Choroid plexus epithelial cell (primary cell): ENCODE data around the gene SUPT5H.

Experiments
- DNase-seq: peaks from one replicate; pipeline ENCODE4 v3.0.0-alpha.2; 2010; ENCODE audit warnings: low read depth
- H3K4me3 ChIP-seq: 2 replicates; pipeline ENCODE4 v1.5.1; 2011; ENCODE audit warnings: low read depth, mild to moderate bottlenecking, control low read depth, low read length, moderate library complexity
- TF ChIP-seq, protein P1 (sequence below): conservative IDR thresholded peaks from 2 replicates; pipeline ENCODE4 v1.5.1; 2011; ENCODE audit warnings: low read depth, mild to moderate bottlenecking, control low read depth, inconsistent platforms, low read length, moderate library complexity

The SUPT5H gene

GRCh38 chr19:39516270-39516669, 70.9 kb downstream of the SUPT5H start:
- TF ChIP-seq, protein P1, sequence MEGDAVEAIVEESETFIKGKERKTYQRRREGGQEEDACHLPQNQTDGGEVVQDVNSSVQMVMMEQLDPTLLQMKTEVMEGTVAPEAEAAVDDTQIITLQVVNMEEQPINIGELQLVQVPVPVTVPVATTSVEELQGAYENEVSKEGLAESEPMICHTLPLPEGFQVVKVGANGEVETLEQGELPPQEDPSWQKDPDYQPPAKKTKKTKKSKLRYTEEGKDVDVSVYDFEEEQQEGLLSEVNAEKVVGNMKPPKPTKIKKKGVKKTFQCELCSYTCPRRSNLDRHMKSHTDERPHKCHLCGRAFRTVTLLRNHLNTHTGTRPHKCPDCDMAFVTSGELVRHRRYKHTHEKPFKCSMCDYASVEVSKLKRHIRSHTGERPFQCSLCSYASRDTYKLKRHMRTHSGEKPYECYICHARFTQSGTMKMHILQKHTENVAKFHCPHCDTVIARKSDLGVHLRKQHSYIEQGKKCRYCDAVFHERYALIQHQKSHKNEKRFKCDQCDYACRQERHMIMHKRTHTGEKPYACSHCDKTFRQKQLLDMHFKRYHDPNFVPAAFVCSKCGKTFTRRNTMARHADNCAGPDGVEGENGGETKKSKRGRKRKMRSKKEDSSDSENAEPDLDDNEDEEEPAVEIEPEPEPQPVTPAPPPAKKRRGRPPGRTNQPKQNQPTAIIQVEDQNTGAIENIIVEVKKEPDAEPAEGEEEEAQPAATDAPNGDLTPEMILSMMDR = no peak
- DNase-seq = no peak
- no peak overlapping the region for H3K4me3 ChIP-seq

DNA sequence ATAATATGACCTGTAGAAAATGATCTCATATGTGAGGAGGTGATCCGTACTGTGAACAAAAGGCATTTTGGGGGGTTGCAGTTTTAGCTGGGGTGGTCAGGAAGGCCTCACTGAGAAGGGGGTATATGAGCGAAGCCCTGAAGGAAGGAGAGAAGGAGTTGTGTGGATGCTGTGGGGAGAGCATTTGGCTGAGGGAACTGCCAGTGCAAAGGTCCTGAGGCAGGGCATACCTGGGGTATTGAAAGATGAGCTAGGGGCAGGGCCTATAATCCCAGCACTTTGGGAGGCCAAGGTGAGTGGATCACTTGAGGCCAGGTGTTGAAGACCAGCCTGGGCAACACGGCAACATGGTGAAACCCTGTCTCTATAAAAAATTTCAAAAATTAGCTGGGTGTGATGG, 72.0 kb downstream of the SUPT5H start:
- TF ChIP-seq, protein P1 = no peak
- no peak for DNase-seq
- no peak overlapping the region for H3K4me3 ChIP-seq

GRCh38 chr19:39518458-39518857, 73.1 kb downstream of the SUPT5H start:
- DNase-seq = no peak
- TF ChIP-seq, protein P1 = no peak
- no peak overlapping the region for H3K4me3 ChIP-seq

DNA sequence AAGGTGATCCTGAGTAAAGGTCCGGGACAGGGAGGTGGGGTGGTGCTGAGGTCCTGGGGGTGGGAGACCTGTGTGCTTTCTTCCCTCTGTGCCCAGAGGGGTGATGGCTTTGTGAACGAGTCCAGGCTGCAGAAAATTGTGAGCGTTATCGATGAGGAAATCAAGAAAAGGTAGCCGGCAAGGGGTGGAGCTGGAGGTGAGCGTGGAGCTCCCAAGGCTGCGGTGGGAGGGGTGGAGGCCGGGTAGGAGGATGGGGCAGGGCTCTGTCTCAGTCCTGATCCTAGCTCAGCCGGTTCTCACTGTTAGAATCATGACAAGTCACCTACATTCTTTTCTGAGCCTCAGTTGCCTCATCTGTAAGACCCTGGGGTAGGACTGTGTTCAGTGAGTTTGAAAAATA, 73.6 kb downstream of the SUPT5H start:
- no peak overlapping the region for H3K4me3 ChIP-seq
- DNase-seq = no peak
- TF ChIP-seq, protein P1 = no peak

DNA sequence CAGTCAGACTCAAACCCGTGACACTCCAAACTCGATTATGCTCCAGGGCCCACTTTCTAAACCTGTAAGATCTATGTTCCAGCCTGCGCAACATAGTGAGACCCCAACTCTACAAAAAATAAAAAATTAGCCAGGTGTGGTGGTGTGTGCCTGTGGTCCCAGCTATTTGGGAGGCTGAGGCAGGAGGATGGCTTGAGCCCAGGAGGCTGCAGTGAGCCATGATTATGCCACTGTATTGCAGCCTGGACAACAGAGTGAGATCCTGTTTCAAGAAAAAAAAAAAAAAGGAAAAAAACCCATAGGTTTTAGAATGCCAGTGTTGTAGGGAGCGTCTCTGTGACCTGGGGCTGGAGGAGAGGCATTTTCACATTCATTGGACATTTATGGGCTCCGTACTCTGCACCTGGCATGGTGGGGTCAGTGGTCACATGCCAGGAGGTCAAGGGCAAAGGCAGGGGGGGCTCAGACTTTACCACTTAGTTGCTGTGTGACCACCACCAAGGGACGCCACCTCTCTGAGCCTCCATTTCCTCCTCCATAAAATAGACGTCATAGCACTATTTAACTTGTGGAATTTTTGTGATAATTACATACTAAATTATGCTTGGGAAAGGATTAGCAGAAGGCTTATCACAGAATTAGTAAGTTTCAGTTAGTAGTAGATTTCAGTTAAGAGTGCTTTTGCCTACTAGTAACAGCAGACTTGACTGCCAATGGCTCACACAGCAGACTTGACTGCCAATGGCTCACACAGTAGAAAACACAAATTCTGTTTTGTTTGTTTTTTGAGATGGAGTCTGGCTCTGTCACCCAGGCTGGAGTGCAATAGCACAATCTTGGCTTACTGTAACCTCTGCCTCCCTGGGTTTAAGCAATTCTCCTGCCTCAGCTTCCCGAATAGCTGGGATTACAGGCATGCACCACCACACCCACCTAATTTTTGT, 75.4 kb downstream of the SUPT5H start:
- H3K4me3 ChIP-seq = no peak overlapping the region
- TF ChIP-seq, protein P1 = no peak
- no peak for DNase-seq

DNA sequence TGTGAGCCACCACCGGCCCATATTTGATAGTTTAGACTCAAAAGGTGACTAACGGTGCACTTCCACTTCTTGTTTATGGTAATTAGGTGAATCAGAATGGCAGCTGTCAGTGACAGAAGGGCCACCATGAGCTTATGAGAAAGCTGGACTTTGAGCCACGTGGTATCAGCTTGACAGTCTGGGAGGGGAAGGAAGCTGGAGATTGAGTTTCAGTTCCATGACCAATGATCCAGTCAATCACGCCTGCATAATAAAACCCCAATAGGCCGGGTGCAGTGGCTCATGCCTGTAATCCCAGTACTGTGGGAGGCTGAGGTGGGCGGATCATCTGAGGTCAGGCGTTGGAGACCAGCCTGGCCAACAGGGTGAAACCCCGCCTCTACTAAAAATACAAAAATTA, 79.1 kb downstream of the SUPT5H start:
- no peak overlapping the region for H3K4me3 ChIP-seq
- no peak for DNase-seq
- TF ChIP-seq, protein P1 = no peak

DNA sequence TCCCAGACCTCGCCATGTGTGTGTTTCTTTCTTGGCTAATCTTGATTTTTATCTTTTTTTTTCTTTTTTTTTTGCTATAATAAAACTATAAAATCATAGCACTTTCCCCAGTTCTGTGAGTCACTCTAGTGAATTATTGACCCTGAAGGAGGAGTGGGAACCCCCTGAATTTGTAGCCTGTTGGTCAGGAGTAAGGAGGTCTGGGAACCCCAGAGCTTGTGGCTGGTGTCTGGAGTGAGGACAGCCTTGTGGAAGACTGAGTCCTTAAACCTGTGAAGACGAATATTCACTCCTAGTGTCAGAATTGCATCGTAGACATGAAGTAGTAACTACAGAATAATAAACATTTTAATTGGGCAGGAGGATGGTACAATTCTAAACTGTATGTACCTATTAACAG, 79.8 kb downstream of the SUPT5H start:
- no peak overlapping the region for H3K4me3 ChIP-seq
- DNase-seq = no peak
- TF ChIP-seq, protein P1 = no peak
